GM19099 (cell line): Measurements from ENCODE around the gene CD79A.

Source experiments
- POLR2A ChIP-seq: IDR thresholded peaks from 3 replicates; pipeline ENCODE4 v1.6.1; 2011; ENCODE audit warnings: low read depth; ENCODE audit not compliant: insufficient read length; ENCODE audit errors: extremely low read depth

Gene CD79A

GRCh38 chr19:41872384-41872774, 4.7 kb upstream of the CD79A start:
- TF ChIP-seq POLR2A = no peak

- TF ChIP-seq POLR2A = peak; percentile 45
Observed at GRCh38 chr19:41872775-41873647, 4.1 kb upstream of the CD79A start.

GRCh38 chr19:41877916-41878905, 1.1 kb downstream of the CD79A start:
- TF ChIP-seq POLR2A = peak; percentile 74

- no peak for TF ChIP-seq POLR2A
Observed at GRCh38 chr19:41879080-41879479, 2.0 kb downstream of the CD79A start.

GRCh38 chr19:41879670-41880328, 2.7 kb downstream of the CD79A start:
- TF ChIP-seq POLR2A = no peak

- TF ChIP-seq POLR2A = no peak
Observed at GRCh38 chr19:41880329-41880708, 3.2 kb downstream of the CD79A start.

- peak; percentile 73 for TF ChIP-seq POLR2A
Observed at GRCh38 chr19:41882568-41883462, 5.7 kb downstream of the CD79A start, which contains the start of gene ARHGEF1. Gene ARHGEF1, plus strand, starts transcription at chr19:41883184. Its CDS starts 4,899 bp downstream, at chr19:41888083.

GRCh38 chr19:41883463-41883820, 6.4 kb downstream of the CD79A start:
- TF ChIP-seq POLR2A = no peak

- peak; percentile 94 for TF ChIP-seq POLR2A
Observed at GRCh38 chr19:41883821-41884733, 7.0 kb downstream of the CD79A start.

GRCh38 chr19:41886761-41887710, 10.0 kb downstream of the CD79A start:
- peak; percentile 16 for TF ChIP-seq POLR2A

- TF ChIP-seq POLR2A = no peak
Observed at GRCh38 chr19:41887711-41888382, 10.8 kb downstream of the CD79A start.

GRCh38 chr19:41888926-41889325, 11.8 kb downstream of the CD79A start:
- TF ChIP-seq POLR2A = no peak

- no peak for TF ChIP-seq POLR2A
Observed at GRCh38 chr19:41889896-41890295, 12.8 kb downstream of the CD79A start.
